ENCODE results near the gene GAS6. TPM values are rescaled to one million over a fixed set of nuclear protein-coding genes. Genes with fewer than 3 reads are reported as not detected.

GAS6 gene
- total RNA-seq, 1 experiment from 2014 or later, result 49.4 TPM

DNA sequence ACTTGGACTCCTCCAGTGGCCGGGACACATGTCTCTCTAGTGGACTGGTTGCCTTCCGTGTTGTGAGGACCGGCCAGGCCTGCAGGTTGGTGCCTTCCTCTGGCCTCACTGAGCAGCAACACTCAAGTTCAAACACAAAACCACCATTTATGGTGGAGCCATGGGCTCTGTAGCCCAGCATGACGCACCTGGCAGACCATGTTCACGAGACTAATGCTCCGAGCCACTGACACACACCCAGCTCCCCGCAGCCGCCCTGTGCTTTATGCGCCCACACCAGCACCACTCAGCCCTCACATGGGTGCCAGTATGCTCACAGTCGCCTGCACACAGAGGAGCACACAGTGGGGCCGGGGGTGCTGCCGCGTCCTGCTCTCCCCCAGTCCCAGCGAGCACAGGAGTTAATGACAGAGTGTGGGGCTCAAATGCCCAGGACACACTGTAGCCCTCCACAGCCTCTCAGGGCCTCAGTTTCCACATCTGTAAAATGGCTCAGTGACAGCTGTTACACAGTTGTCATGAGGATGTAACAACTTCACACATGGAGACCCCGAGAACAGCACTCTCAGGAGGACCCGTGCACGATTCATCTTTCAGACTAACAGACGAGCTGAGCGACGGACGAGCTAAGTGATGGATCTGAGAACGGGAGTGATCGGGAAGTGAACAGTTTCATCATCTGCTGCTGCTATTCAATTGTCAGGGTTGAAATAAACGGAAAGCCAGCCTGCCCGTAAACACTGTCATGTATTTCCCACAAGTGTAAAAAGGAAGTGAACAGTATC is 7.8 kb downstream of the GAS6 start:
- peaks cover 0 to 6% of the 10 kb centered on the region in 2 experiments; a peak in 1 of 4 replicates for H3K9me3 ChIP-seq (ENCODE audit: control insufficient read depth in 1 of 2, insufficient read depth in 1 of 2, low read depth in 1 of 2, low read length in 2 of 2)
- no peaks in the 10 kb centered on the region for H4K20me1 ChIP-seq (ENCODE audit: insufficient read depth)
- no TSS peak for BruUV-seq (replicated peaks)
- RAD21 ChIA-PET (ENCODE audit: low non-redundant PET in 1 of 2, low total read pairs in 2 of 2, uncharacterized antibody in 2 of 2, unreplicated experiment in 2 of 2), result no interaction called here
- ATAC-seq (no peak), DNase-seq (ENCODE audit: low read depth, low spot score) (no peak)
- POLR2A ChIA-PET, result no interaction called here
- no peak overlapping the region for H3K4me3 ChIP-seq (replicated peaks in 1 of 2; ENCODE audit: low read depth in 1 of 2, low read length in 2 of 2)
- no peak overlapping the region for H3K9ac ChIP-seq (ENCODE audit: low read length)
- CTCF ChIA-PET, result no interaction called here
- H3K36me3 ChIP-seq (ENCODE audit: control insufficient read depth in 1 of 2, insufficient read depth in 2 of 2, low read length in 2 of 2), result peaks cover 0 to 23% of the 10 kb centered on the region in 2 experiments; a peak in 1 of 4 replicates
- H2AFZ ChIP-seq (ENCODE audit: low read depth, low read length, poor library complexity, severe bottlenecking), result no peak overlapping the region
- no peaks in the 10 kb centered on the region for H3K9me2 ChIP-seq (ENCODE audit: insufficient read depth)
- intact Hi-C loops (cut with micrococcal nuclease), result no loop called here
- no peaks in the 10 kb centered on the region for H3K27me3 ChIP-seq (ENCODE audit: insufficient read depth, low read length)
- H3K79me2 ChIP-seq (ENCODE audit: insufficient read depth, low read length), result peaks cover 97% of the 10 kb centered on the region
- H3K4me2 ChIP-seq (ENCODE audit: low read length), result no peak overlapping the region
- H3K27ac ChIP-seq (ENCODE audit: low read depth, low read length), result no peak overlapping the region
- H3K4me1 ChIP-seq (ENCODE audit: control insufficient read depth in 1 of 2, insufficient read depth in 2 of 2, low read length in 2 of 2), result peaks cover 6 to 9% of the 10 kb centered on the region in 2 experiments; a peak in 3 of 4 replicates
- TF ChIP-seq SIN3A (IDR thresholded peaks at IDR 0.05; ENCODE audit: low read depth), result no peak
- no peak for TF ChIP-seq ELF1 (IDR thresholded peaks at IDR 0.05; ENCODE audit: borderline replicate concordance, low read depth)
- TF ChIP-seq CEBPB (IDR thresholded peaks at IDR 0.05; ENCODE audit: low read depth), result no peak
- TF ChIP-seq EZH2 (IDR thresholded peaks at IDR 0.05), result no peak

DNA sequence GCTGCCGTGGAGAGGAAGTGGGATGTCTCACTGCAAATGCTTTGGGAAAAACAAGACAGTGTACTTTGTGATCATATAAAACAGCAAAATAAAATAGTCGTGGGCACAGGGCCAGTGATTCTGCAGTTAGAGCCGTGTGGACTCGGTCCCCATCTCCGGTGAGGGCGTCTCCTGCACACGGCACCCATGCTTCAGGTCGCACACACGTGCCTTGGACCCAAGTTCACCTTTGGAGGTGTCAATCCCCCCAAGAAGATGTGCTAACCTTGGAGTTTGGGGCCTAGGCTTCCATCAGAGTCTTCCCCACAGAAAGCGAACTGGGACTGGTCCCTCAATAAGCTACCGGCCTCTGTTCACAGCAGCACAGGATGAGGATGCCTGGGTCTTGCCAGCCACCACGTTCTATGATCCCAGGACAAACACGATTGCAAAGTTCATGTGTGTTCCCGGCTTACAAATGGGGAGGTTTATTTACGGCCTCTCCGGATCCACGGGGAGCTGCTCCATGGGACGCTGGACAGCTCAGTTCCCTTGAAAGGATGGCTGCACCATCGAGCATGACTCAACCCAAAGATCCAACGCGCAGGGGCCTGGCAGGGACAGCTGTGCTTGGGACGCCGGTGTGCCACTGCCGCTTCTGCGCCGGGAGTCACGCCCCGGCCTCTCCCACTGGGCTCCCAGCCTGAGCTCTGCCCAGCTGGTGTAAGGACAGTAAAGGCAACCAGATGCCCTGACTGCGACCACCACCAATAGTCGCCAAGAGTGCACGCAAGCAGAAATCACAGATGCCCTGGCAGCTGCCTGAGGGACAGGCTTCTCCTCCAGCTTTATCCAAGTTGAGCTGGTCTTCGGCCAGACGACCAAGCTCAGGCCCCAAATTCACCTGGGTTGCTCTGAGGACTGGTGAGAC is 8.6 kb downstream of the GAS6 start:
- ATAC-seq (no peak), DNase-seq (ENCODE audit: low read depth, low spot score) (no peak)
- no peak overlapping the region for H3K4me2 ChIP-seq (ENCODE audit: low read length)
- intact Hi-C loops (cut with micrococcal nuclease), result no loop called here
- H3K9ac ChIP-seq (ENCODE audit: low read length), result no peak overlapping the region
- peaks cover 0 to 31% of the 10 kb centered on the region in 2 experiments; a peak in 2 of 4 replicates for H3K36me3 ChIP-seq (ENCODE audit: control insufficient read depth in 1 of 2, insufficient read depth in 2 of 2, low read length in 2 of 2)
- no peaks in the 10 kb centered on the region for H3K27me3 ChIP-seq (ENCODE audit: insufficient read depth, low read length)
- H3K4me3 ChIP-seq (replicated peaks in 1 of 2; ENCODE audit: low read depth in 1 of 2, low read length in 2 of 2), result no peak overlapping the region
- POLR2A ChIA-PET, result no interaction called here
- RAD21 ChIA-PET (ENCODE audit: low non-redundant PET in 1 of 2, low total read pairs in 2 of 2, uncharacterized antibody in 2 of 2, unreplicated experiment in 2 of 2), result no interaction called here
- peaks cover 97% of the 10 kb centered on the region for H3K79me2 ChIP-seq (ENCODE audit: insufficient read depth, low read length)
- BruUV-seq (replicated peaks), result no TSS peak
- H4K20me1 ChIP-seq (ENCODE audit: insufficient read depth), result no peaks in the 10 kb centered on the region
- peaks cover 0 to 5% of the 10 kb centered on the region in 2 experiments; a peak in 2 of 4 replicates for H3K4me1 ChIP-seq (ENCODE audit: control insufficient read depth in 1 of 2, insufficient read depth in 2 of 2, low read length in 2 of 2)
- no peak overlapping the region for H2AFZ ChIP-seq (ENCODE audit: low read depth, low read length, poor library complexity, severe bottlenecking)
- no peak for TF ChIP-seq POLR2A (IDR thresholded peaks at IDR 0.05; ENCODE audit: borderline replicate concordance, extremely low read depth, insufficient read depth, insufficient read length)
- TF ChIP-seq, protein P1, sequence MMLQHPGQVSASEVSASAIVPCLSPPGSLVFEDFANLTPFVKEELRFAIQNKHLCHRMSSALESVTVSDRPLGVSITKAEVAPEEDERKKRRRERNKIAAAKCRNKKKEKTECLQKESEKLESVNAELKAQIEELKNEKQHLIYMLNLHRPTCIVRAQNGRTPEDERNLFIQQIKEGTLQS (IDR thresholded peaks at IDR 0.05), result no peak
- TF ChIP-seq FOSL1 (IDR thresholded peaks at IDR 0.05; ENCODE audit: low read depth), result no peak
- TF ChIP-seq ZFX (IDR thresholded peaks at IDR 0.05), result no peak
- TF ChIP-seq YY1 (IDR thresholded peaks at IDR 0.05; ENCODE audit: extremely low read depth, insufficient replicate concordance, low read depth, low read length), result no peak
- TF ChIP-seq EZH2phosphoT487 (IDR thresholded peaks at IDR 0.05; ENCODE audit: borderline replicate concordance), result no peak
- no peak for TF ChIP-seq ELF1 (IDR thresholded peaks at IDR 0.05; ENCODE audit: borderline replicate concordance, low read depth)
- TF ChIP-seq, protein P2, sequence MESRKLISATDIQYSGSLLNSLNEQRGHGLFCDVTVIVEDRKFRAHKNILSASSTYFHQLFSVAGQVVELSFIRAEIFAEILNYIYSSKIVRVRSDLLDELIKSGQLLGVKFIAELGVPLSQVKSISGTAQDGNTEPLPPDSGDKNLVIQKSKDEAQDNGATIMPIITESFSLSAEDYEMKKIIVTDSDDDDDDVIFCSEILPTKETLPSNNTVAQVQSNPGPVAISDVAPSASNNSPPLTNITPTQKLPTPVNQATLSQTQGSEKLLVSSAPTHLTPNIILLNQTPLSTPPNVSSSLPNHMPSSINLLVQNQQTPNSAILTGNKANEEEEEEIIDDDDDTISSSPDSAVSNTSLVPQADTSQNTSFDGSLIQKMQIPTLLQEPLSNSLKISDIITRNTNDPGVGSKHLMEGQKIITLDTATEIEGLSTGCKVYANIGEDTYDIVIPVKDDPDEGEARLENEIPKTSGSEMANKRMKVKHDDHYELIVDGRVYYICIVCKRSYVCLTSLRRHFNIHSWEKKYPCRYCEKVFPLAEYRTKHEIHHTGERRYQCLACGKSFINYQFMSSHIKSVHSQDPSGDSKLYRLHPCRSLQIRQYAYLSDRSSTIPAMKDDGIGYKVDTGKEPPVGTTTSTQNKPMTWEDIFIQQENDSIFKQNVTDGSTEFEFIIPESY (IDR thresholded peaks at IDR 0.05; ENCODE audit: extremely low read depth, insufficient replicate concordance, low read length), result no peak
- no peak for TF ChIP-seq ZNF274 (IDR thresholded peaks at IDR 0.05; ENCODE audit: low read depth, low read length)
- no peak for TF ChIP-seq POLR2AphosphoS5 (IDR thresholded peaks at IDR 0.05; ENCODE audit: low read depth, low read length)
- TF ChIP-seq CEBPB (IDR thresholded peaks at IDR 0.05; ENCODE audit: low read depth), result no peak
- no peak for TF ChIP-seq SP1 (IDR thresholded peaks at IDR 0.05; ENCODE audit: low read depth)
- no peak for TF ChIP-seq RAD21 (IDR thresholded peaks at IDR 0.05; ENCODE audit: low read depth)
- no peaks in the 10 kb centered on the region for H3K9me2 ChIP-seq (ENCODE audit: insufficient read depth)
- H3K27ac ChIP-seq (ENCODE audit: low read depth, low read length), result no peak overlapping the region
- CTCF ChIA-PET, result no interaction called here
- peaks cover 0 to 6% of the 10 kb centered on the region in 2 experiments; a peak in 1 of 4 replicates for H3K9me3 ChIP-seq (ENCODE audit: control insufficient read depth in 1 of 2, insufficient read depth in 1 of 2, low read depth in 1 of 2, low read length in 2 of 2)

Measured in HCT116 (cell line).